WI38 (cell line): ENCODE data around the gene ANKRD10.

ENCODE experiments used
- H3K4me3 ChIP-seq: 2 replicates; pipeline ENCODE4 v1.5.1; 2011; ENCODE audit warnings: low read depth, mild to moderate bottlenecking, control low read depth, low read length
- CTCF ChIP-seq: IDR thresholded peaks from 2 replicates; pipeline ENCODE4 v1.5.1; 2012; ENCODE audit warnings: low read depth, mild to moderate bottlenecking, control low read depth, low read length

The ANKRD10 gene

GRCh38 chr13:110915057-110915873 is at the start of gene ANKRD10:
Gene ANKRD10, minus strand, starts transcription at chr13:110915069. Its CDS starts 135 bp downstream, at chr13:110914934.
- TF ChIP-seq CTCF, result peak; percentile 69
- peak within 1 kb of the TSS; percentile 94 for H3K4me3 ChIP-seq

GRCh38 chr13:110964229-110965037 is 49.6 kb upstream of the ANKRD10 start:
- no peak overlapping the region for H3K4me3 ChIP-seq
- TF ChIP-seq CTCF, result no peak

GRCh38 chr13:110963554-110963970 is 48.7 kb upstream of the ANKRD10 start:
- no peak overlapping the region for H3K4me3 ChIP-seq
- TF ChIP-seq CTCF, result no peak

GRCh38 chr13:110961959-110962358 is 47.1 kb upstream of the ANKRD10 start:
- no peak overlapping the region for H3K4me3 ChIP-seq
- TF ChIP-seq CTCF, result no peak

- no peak for TF ChIP-seq CTCF
- H3K4me3 ChIP-seq, result no peak overlapping the region
These were observed 45.3 kb upstream of the ANKRD10 start for GRCh38 chr13:110960204-110960603.

- no peak for TF ChIP-seq CTCF
- H3K4me3 ChIP-seq, result no peak overlapping the region
These were observed 43.1 kb upstream of the ANKRD10 start for GRCh38 chr13:110957931-110958330.
